ENCODE data around the gene CNTNAP2.
A peak's percentile ranks its signal among the peaks of the same experiment; 100 is the strongest.

The CNTNAP2 gene

DNA sequence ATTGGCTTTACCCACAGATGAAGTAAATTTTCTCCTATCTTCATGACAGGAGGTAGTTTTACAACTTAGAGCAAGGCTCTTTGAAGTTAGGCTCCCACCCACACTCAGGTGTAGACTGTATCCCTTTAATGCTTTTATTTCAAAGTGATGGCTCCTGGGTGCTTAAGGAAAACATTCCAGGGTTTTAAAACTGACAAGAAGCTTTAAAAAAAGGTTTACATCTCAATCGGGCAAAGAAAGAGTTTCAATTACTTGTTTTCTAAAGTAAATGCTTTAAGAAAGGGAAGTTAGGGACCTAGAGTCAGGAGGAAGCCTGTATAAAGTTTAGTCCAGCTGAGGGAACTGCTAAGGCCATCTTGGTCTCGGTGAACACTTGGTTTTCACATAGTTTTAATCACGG is 1320.1 kb downstream of the CNTNAP2 start:
- H3K4me3 ChIP-seq (ENCODE audit: low read depth, low read length): no peak overlapping the region
- no peak for DNase-seq (ENCODE audit: low read depth)

DNA sequence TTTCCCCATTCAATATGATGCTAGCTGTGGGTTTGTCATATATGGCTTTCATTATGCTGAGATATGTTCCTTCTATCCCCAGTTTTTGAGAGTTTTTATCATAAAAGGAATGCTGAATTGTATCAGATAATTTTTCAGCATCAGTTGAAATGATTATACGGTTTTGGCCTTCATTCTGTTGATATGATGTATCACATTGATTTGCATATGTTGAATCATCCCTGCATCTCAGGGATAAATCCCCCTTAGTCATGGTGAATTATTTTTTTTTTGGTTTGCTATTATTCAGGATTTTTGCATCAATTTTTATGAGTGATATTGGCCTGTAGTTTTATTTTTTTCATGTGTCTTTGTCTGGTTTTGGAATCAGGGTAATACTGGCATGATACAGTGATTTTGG is 1321.6 kb downstream of the CNTNAP2 start:
- H3K4me3 ChIP-seq (ENCODE audit: low read depth, low read length): no peak overlapping the region
- DNase-seq (ENCODE audit: low read depth): no peak

DNA sequence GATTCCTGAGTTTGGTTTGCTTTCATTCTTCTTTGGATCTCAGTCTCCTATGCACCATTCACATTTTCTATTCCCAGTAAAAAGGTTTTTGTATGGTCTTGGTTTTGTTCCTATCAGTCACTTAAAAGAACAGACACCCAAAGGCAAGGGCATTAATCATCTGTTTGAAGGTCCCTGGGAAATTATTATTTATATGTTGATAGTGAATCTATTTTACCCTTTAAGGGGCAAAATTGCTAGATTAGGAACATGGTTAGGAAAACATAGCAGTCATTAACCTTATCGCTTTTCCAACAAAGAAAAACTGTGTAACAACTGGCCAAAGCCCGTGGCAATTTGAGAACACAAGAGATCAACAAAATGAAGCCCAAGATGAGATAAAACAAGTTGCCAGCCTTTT is 1327.3 kb downstream of the CNTNAP2 start:
- DNase-seq (ENCODE audit: low read depth): no peak
- H3K4me3 ChIP-seq (ENCODE audit: low read depth, low read length): no peak overlapping the region

DNA sequence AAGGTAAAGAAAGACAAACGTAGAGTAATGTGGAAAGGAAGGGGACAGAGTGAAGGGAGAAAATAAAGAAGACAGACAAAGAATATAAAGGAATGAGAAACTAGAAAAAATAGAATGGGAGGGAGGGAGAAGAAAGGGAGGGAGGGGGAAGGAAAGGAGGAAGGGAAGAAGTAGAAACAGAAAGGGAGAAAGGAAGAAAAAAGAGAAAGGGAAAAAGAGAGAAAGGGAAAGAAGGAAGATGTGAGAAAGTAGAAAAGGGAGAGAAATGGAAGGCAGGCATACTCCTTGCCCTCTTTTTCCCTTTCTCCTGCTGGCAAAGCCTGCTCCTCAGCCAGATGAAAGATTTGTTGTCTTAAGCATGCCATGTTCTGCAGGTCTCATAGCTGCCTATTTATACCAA is 1336.2 kb downstream of the CNTNAP2 start:
- DNase-seq (ENCODE audit: low read depth): no peak
- no peak overlapping the region for H3K4me3 ChIP-seq (ENCODE audit: low read depth, low read length)

DNA sequence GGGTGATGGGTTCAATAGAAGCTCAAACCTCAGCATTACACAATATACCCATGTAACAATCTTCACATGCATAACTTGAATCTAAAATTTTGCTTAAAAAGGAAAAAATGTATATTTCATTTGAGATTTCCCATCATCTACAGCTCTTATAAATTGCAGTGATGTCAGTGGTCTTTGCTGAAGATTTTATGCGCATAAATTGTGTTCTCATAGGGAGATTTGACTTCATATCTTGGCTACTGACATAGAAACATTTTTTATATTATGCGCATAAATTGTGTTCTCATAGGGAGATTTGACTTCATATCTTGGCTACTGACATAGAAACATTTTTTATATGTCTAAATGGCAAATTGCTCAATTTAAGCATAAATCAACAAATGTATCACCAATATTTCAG is 1348.6 kb downstream of the CNTNAP2 start:
- no peak for DNase-seq (ENCODE audit: low read depth)
- no peak overlapping the region for H3K4me3 ChIP-seq (ENCODE audit: low read depth, low read length)

DNA sequence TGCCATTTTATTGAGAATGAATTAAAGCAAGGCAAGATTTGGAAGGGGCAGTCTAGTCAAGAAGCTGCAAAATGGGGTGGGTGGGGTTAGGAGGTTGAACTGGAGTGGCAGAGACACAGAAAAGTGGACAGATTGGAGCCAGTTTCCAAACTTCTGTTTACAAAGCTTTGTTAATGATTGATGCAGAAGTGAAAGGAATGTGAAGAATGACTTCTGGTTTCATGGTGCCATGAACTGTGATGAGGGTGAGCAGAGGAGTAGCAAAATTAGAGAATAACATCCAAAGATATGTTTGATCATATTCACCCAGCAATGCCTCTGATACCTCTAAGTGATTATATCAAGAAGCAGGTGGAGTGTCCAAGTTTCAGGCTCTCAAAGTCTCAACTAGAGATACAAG is 1356.0 kb downstream of the CNTNAP2 start:
- no peak for DNase-seq (ENCODE audit: low read depth)
- H3K4me3 ChIP-seq (ENCODE audit: low read depth, low read length): no peak overlapping the region

DNA sequence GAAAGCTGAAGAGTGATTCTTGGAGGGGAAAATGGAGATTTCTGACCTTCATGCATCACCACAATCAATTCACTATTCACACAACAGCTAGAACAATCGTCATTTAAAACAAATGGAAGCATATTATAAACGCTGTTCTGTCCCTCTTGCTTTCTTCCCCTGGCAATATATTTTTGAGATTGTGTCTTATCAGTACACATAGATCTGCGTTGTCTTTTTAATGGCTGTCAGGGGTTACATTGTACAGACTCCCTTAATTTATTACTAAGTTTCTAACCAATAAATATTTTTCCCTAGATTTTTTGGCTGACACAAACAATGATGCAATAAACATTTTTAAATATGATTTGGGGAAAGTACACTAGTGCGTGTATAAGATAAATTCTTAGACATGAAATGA is 1358.3 kb downstream of the CNTNAP2 start:
- no peak for DNase-seq (ENCODE audit: low read depth)
- H3K4me3 ChIP-seq (ENCODE audit: low read depth, low read length): no peak overlapping the region

DNA sequence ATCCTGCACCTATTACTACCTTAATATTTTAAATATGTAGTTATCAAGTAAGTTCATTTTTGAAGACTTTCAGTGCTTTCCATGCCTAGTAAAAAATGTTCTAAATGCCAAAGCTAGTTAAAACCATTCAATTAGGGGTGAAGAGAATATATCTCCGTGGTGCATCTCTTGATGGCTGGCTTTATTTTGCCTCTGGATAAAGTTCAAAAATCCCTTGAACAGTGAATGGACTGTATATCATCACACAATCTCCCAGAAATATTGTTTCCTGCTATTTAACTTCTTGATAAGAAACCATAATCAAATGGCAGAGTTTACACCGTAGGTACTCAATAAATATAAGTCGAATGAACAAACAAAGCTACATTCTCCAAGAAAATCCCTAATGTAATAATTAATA is 1360.9 kb downstream of the CNTNAP2 start:
- no peak overlapping the region for H3K4me3 ChIP-seq (ENCODE audit: low read depth, low read length)
- no peak for DNase-seq (ENCODE audit: low read depth)

GRCh38 chr7:147478796-147479195 is 1362.2 kb downstream of the CNTNAP2 start:
- peak; percentile 16 for DNase-seq (ENCODE audit: low read depth)
- H3K4me3 ChIP-seq (ENCODE audit: low read depth, low read length): no peak overlapping the region

GRCh38 chr7:147483634-147484292 is 1367.2 kb downstream of the CNTNAP2 start:
- no peak overlapping the region for H3K4me3 ChIP-seq (ENCODE audit: low read depth, low read length)
- no peak for DNase-seq (ENCODE audit: low read depth)

GRCh38 chr7:147485660-147486210 is 1369.1 kb downstream of the CNTNAP2 start:
- no peak overlapping the region for H3K4me3 ChIP-seq (ENCODE audit: low read depth, low read length)
- DNase-seq (ENCODE audit: low read depth): no peak

GRCh38 chr7:147492606-147493005 is 1376.0 kb downstream of the CNTNAP2 start:
- DNase-seq (ENCODE audit: low read depth): peak; percentile 43
- H3K4me3 ChIP-seq (ENCODE audit: low read depth, low read length): no peak overlapping the region

DNA sequence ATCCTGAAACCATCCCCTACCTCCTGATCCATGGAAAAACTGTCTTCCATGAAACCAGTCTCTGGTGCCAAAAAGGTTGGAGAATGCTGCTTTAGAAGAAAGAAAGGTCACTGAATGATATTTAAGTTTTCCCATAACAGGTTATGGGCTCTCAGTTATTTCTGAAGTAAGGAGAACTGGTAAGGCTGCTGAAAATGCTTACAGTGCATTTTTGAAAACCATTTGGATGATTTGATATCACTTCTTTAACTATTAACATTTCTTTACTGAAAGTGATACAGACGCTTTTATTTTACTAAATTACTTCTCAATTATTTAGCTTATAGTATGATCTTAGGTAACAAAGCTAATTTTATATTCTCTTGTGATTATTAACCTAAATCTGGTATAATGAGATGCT is 1379.6 kb downstream of the CNTNAP2 start:
- DNase-seq (ENCODE audit: low read depth): no peak
- H3K4me3 ChIP-seq (ENCODE audit: low read depth, low read length): no peak overlapping the region

- no peak overlapping the region for H3K4me3 ChIP-seq (ENCODE audit: low read depth, low read length)
- DNase-seq (ENCODE audit: low read depth): no peak
Measured at GRCh38 chr7:147497246-147497645, 1380.6 kb downstream of the CNTNAP2 start.

DNA sequence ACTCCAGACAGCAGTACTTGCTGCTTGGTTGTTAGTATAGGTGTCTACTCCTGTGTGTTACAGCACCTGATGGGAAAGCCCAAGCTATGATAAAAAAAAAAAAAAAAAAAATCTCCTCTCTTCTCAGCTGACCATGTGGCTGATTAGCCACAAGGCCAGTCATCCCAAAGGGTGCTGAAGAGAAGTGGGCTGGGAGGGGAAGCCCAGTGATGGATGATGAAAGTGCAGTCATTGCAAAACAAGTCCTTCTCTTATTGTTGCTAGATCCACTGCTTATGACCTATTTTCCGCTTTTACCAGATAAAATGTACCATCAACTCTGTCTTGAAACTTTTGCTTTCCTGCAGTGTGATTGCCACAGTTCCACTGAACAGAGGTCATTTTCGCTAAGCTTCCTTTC is 1381.5 kb downstream of the CNTNAP2 start:
- H3K4me3 ChIP-seq (ENCODE audit: low read depth, low read length): no peak overlapping the region
- no peak for DNase-seq (ENCODE audit: low read depth)

DNA sequence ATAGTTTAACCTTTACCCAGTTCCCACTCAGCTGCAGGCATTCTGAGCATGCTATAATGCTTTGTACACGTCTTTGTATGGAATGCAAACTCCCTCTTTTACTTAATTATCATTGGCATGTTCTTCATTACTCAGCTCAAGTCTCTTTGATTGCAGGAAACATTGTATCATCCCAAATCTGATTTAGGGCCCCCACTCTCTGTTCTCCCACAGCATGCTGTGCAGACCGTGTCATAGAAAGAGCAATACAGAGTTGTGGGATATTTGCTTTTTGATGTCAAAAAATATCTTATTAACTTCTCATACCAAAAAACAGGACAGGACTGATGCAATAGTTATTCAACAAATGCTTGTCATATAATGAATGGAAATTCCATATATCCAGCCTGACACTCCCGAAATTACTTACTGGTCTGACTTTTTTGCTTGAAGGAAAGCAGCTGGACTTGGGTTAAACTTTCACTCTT is 1392.5 kb downstream of the CNTNAP2 start:
- no peak overlapping the region for H3K4me3 ChIP-seq (ENCODE audit: low read depth, low read length)
- DNase-seq (ENCODE audit: low read depth): no peak

GRCh38 chr7:147509541-147510200 is 1393.1 kb downstream of the CNTNAP2 start:
- no peak for DNase-seq (ENCODE audit: low read depth)
- H3K4me3 ChIP-seq (ENCODE audit: low read depth, low read length): no peak overlapping the region

- DNase-seq (ENCODE audit: low read depth): no peak
- H3K4me3 ChIP-seq (ENCODE audit: low read depth, low read length): no peak overlapping the region
Measured at GRCh38 chr7:147510201-147510542, 1393.6 kb downstream of the CNTNAP2 start.

GRCh38 chr7:147510923-147511322 is 1394.3 kb downstream of the CNTNAP2 start:
- peak; percentile 30 for DNase-seq (ENCODE audit: low read depth)
- no peak overlapping the region for H3K4me3 ChIP-seq (ENCODE audit: low read depth, low read length)

- DNase-seq (ENCODE audit: low read depth): no peak
- H3K4me3 ChIP-seq (ENCODE audit: low read depth, low read length): no peak overlapping the region
Measured at GRCh38 chr7:147513451-147513850, 1396.8 kb downstream of the CNTNAP2 start.

DNA sequence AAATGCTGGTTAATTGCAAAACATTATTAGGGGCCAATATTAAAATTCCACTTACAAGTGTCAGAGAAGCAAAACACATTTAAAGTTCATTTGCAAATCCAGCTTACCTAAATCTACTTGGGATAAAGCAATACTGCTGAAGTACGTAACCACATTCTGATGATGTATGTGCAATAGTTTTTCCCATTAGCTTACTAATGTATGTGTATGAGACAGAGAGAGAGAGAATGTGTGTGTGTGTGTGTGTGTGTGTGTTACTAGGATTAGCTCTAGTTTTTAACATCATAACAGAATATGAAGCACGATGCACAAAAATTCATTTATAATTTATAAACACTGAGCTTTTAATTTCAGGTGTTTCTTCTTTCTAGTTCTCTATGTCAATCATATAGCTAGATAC is 1399.8 kb downstream of the CNTNAP2 start:
- H3K4me3 ChIP-seq (ENCODE audit: low read depth, low read length): no peak overlapping the region
- DNase-seq (ENCODE audit: low read depth): no peak

All from skeletal muscle cell (primary cell).